GM18868 (cell line): Measurements from ENCODE around the gene EME1.
"Not testable (repeated sequence)": the region's sequence is repeated elsewhere in the genome, so short reads cannot be mapped to it uniquely, and the experiment has no call there.

ENCODE experiments used
- ATAC-seq: cut with Tn5 transposase; IDR thresholded peaks from one replicate; pipeline ENCODE4 v1.9.1; 2021; ENCODE audit warnings: mild to moderate bottlenecking, moderate library complexity; ENCODE audit not compliant: unreplicated experiment

The EME1 gene, protein sequence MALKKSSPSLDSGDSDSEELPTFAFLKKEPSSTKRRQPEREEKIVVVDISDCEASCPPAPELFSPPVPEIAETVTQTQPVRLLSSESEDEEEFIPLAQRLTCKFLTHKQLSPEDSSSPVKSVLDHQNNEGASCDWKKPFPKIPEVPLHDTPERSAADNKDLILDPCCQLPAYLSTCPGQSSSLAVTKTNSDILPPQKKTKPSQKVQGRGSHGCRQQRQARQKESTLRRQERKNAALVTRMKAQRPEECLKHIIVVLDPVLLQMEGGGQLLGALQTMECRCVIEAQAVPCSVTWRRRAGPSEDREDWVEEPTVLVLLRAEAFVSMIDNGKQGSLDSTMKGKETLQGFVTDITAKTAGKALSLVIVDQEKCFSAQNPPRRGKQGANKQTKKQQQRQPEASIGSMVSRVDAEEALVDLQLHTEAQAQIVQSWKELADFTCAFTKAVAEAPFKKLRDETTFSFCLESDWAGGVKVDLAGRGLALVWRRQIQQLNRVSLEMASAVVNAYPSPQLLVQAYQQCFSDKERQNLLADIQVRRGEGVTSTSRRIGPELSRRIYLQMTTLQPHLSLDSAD

DNA sequence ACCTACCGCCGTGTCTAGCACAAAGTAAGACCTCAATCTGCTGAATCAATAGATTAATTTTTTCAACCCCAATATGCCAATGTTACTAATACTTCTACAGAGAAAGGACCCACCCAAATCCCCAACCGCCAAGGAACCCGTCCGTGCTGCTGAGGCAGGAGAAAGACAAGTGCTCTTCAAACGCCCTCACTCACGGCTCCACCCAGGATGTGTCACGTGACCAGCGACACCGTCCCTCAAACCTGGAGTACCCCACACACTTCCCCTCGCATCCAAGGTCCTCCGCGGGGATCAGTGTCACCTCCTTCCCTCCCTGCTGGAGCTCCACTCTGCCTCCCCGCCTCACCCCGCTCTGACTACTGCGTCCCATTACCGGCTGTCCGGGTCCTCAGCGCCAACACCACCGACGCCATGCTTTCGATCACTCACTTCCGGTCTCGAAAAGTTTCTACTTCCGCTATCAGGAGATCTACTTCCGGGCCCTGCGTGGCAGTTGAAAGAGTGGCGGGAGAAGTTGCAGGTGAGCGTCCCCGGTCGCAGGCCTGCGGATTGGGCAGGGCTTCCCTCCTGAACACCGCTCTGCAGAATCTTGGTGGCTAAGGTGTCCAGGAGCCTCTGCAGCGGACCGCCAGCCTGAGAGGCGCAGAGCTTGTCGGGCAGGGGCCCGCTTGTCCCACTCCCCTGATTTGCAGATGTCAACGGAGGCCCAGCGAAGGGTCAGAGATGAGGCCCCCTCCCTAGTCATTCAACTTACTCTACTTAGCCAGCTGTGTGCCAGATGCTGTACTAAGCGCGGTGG is at the start of gene EME1, which contains the start of gene MRPL27:
Gene EME1 (plus strand): TSS at position 472 of the 799 bp plus-strand sequence. CDS start 1,980 bp downstream, outside the sequence.
Gene MRPL27 (minus strand): TSS at position 427 of the 799 bp plus-strand sequence. CDS start 14 bp downstream, at position 413.
- ATAC-seq = peak; percentile 91

DNA sequence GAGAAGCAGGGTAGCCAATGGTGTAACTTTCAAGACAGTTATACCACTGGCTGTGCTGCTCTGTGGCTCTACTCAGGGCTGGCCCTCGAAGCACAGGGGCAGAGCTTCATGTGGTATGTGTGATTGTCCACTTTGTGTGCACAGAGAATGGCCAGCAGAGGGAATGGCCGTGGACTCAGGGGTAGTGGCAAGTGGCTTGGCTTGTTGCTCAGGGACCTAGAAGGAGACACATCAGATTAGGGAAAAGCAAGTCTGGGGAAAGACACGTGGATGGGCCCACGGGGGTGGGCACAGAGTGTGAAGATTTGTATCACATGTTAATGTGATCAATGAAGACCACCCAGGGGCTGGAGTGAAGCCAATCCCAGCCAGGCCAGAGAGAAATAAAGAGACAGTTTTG is 47.1 kb upstream of the EME1 start:
- no peak for ATAC-seq

DNA sequence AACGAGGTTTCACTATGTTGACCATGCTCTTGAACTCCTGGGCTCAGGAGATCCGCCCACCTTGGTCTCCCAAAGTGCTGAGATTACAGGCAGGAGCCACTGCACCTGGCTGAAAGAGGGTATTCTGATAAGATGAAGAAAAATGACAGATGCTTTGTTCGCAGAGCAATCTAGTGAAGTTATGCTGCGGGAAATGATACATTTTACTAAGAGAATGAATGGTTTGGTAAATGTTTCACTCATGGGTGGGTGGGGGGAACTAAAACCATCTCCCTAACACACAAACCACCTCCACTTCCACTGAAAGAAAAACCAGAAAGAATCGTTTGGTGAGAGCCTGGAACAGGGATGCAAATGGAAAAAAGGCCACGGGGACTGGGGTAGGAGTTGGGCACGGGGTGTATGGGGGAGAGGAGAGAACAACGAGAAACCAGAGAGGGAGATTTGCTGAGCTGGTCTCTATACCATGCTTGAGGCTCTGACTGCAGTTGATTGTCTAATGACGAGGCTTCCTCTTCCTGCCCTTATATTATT is 46.1 kb upstream of the EME1 start:
- no peak for ATAC-seq

DNA sequence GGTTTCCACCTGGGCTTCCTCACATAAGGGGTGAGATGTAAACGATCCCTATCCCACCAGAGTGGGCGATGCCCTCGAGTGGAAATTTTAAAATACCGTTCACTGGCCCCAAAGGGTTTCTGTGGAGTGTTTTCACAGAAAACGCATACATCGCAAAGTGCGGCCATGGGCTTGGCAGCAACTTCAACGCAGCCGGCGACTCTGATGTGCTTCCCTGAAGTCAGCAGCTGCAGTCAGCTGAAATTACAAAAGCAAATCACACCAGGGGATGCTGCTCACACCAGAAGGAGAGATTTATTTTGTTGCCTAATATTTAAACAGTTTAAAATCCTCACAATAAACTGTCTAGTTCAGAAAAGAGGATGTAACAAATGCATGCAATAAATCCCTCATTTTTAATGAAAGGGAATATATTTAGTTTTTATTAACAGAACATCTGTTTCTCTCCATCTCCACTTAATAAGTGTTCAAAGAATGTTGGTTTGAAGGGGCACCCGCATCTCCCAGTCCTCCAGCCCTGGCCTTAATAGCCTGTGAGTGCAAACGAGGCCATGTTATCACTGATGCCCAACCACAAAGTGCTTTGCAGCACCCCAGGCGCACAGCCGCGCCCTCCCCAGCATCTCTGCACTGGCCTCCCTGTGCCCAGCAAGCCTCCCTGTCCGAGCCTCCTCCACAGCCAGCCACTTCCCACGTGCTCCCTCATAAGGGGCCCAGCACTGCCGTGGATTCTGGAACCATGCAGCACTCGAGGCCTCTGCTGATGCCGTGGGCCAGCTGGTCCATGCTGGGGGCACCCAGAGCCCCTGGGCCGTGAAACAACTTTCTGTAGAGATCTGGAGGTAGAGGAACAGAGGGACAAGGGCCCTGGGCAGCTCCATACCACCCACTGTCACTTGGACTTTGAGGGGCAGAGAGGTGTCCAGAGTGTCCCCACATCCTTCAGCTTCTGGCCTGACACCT is 44.4 kb upstream of the EME1 start:
- ATAC-seq = no peak

DNA sequence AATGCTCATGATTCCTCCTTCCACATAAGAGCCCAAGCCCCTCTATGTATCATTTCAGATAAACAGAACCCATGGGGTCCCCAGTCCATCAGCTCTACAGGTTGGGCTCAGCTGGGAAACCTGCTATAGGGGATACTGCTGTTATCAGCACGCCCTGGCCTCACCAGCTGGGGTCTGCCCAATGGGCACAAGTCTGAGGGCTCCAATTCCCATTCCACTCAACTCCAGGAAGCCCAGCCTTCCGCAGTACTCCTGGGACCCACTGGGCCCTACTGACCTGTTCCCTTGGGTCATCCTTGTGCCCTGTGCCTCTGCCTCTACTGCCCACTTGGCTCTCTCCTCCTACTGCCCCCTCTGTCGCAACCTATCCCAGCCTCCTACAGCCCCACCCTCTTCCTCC is 43.3 kb upstream of the EME1 start:
- no peak for ATAC-seq

DNA sequence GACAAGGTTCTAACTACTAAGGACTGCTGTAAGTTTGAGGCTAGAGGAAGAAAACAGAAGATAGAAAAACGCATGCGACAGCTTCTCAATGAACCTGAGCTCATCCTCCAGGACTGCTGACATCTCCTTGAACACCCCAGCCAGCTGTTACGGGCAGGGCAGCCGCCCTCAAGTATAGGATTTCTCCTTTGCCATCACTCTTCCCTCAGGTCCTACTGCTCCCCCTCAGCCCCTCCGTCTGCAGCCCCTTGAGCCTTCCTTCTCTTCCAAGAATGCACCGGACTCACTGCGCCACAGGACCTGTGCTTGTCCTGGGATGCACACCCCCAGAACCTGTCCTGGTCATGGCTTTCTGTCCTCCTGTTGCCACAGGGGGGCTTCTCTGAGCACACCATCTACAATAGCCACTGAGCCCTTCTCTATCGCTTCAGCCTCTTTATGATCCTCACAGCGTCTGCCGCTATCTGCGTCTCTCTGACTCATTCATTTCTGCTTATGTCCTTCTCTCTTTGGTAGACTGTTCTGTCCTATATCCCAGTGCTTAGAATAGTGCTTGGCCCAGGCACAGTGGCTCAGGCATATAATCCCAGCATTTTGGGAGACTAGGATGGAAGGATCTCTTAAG is 42.8 kb upstream of the EME1 start:
- no peak for ATAC-seq

DNA sequence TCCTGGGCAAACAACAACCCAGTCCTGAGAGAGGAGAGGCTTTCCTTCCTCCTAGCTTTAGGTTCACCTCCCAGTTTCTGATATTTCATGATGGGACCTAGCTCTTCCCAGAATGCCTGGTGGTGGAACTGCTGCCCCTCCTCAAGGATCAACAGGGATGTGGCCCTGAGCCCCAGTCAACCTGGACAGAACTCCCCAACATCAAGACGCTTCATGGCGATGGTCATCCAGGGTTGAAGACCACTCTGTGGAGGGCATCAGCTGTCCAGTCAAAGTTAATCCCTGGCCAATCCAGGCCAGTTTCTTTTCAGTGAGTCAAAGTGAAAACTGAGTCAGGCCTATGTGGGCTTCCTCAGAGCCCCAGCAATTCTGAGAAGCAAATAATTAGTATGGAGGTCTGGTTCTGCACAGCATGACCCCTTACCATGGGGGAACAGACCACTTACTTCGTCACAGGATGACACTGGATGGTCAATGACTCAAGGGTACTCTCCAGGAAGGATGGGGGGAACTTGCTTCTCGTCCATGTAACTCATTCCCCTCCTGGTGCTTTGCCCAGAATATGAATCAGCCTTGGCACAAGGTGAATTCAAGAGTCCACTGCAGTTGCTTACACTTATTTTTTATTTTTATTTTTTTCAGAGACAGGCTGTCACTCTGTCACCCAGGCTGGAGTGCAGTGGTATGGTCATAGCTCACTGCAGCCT is 41.8 kb upstream of the EME1 start:
- ATAC-seq = no peak

DNA sequence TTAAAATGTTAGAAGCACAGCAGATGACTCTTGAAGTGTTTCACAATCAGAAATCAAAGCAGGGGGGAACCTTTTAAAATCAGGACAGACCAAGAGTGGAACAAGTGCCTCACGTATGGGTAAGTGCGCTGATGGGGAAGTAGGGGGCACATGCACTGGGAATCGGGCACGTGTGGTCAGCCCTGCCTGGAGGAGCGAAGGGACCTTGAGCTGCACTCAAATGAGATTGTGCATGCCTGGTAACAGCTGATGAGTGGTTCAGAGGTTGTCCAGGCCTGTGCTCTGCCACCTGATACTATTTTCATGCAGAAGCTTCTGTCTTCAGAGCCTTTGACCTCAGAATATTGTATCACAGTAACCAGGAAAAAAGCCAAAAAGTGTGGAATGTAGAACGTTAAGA is 40.8 kb upstream of the EME1 start:
- no peak for ATAC-seq

DNA sequence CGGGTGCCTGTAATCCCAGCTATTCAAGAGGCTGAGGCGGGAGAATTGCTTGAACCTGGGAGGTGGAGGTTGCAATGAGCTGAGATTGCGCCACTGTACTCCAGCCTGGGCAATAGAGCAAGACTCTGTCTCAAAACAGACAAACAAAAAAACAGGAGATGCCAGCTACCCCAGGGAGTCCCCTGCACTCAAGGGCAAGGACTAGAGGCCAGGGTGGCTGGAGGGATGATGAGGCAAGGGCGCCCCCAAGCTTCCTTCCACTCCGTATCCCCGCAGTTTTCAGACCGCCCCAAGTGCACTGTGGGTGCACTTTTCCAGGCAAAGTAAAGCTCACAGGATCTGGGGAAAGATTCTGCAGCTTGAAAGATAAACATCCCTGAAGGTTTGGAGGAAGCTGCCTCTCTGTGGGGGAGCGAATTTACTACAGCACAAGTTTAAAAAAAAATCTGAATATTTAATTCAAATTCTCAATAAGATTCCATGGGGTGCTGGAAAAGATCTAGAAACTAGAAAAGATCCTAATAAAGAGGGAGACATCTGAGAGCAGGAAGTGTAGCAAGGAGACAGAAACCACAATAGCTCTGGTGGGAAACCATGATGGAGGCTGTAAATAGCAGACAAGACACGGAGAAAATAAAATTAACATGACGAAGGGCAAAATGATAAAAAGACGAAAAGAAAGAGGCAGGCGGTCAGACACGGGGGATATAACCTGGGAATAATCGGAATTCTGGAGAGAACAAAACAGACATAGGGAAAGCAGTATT is 39.6 kb upstream of the EME1 start:
- ATAC-seq = not testable (repeated sequence)

DNA sequence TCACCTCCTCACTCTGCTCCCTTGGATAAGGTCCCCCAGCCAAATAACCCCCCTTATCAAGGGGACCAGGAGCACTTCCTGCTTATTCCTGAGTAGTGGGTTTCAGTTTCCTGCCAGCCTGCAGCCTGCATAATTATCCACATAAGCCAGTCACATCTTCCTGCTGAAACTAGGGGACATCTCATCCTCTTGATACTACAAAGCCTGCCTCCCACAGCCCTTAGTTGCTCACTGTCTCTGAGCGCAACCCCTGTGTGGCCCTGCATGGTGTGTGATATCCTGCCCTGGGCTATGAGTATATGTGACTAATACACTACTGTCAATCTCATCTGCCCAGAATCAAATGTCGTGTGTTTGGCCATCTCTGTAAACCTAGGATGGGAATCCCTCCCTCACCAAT is 35.1 kb upstream of the EME1 start:
- no peak for ATAC-seq

DNA sequence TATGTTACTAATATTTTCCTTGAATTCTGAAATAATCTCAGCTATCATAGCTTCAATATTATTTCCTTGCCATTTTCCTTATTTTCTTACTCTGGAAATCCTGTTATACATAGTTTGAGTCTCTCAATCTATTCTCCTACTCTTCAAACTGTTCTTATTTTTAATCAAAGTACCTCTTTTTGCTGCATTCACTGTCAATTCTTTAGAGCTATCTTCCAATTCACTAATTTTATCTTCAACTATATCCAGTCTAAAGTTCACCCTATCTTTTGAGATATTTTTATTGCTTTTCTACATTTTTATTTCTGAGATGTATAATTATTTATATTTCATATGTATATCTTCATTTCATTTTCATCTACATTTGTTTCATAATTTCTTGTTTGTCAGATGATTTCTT is 34.4 kb upstream of the EME1 start:
- ATAC-seq = no peak

DNA sequence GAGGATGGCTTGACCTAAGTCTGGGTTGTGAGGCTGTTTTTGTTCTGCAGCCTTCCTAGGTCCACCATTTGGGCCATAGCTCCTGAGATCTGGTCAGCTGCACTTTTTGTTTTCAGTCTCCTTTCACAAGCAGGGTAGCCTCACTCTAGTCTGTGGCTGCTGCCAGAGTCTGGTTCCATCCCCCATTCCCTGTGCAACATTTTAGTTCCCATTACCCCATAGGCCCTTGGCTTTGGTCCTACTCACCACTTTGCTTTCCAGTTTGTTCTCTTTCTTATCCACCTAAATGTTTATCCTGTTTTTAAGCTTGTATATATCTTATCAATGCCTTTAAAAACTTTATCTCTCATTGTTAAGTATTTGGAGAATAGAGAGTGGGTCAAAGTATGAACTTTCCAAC is 33.6 kb upstream of the EME1 start:
- no peak for ATAC-seq

DNA sequence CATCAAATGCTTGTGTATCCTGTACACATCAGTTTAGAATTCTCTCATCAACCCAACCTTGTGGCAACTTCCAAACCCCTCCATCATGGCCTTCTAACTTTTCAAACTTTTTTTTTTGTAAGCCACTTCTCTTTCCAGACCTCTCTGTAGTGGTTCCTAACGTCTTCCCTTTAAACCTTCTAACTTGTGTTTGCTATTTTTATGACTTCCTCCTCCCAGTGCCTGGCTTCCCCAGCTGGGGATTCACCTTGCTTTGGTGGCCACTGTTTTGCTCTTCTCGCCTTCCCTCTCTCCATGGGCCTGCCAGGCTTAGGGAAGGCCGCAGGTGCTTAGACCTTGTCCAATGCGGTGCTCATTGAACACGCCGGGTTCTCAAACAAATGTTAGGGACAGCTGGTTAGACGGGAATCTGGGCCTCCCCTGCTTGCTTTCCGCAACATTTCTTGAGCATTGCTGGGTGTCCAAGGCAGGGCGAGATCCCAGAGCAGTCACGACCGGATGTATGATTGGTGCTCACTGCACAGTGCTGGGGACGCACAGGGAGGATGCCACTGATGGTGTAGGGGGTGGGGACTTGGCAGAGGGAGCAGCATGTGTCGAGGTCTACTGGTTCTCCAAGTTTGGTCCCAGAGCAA is 28.2 kb upstream of the EME1 start:
- ATAC-seq = no peak

DNA sequence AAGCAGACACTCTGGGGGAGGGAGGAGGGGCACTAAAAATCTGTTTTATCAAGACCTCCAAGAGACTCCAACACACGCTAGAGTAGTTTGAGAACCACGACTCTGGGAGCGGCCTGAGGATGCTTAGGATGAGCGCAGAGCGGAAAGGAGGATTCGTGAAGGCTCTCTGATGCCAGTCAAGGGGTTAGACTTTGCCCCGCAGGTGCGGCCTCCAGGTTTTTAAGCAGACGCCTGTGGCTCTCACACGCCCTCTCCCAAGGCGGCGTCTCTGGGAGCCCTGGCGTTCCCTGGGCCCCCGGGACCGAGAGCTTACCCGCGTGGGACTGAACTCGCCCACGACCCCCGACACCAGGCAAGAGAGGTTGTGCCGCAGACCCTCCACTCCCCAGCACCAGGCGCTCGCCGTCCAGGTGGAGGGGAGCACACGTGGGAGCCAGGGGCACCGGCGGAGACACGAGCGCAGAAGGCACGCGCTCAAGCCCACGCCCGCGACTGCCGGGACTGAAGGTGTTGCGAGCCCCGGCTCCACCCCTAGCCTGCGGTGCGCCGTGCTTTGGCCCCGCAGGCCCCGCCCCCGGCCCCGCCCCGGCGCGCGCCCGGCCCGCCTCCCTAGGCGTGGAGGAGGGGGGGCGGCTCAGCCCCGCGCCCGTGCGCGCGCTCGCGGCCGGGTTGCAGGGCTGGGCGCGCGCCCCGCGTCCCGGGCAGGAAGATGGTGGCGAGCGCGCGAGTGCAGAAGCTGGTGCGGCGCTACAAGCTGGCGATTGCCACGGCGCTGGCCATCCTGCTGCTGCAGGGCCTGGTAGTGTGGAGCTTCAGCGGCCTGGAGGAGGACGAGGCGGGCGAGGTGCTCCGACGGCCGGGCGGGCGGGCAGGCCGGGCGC is 27.4 kb upstream of the EME1 start, which contains the start of gene XYLT2:
Gene XYLT2 (plus strand): TSS at position 695 of the 881 bp plus-strand sequence. CDS start 15 bp downstream, at position 710.
- peak; percentile 74 for ATAC-seq

DNA sequence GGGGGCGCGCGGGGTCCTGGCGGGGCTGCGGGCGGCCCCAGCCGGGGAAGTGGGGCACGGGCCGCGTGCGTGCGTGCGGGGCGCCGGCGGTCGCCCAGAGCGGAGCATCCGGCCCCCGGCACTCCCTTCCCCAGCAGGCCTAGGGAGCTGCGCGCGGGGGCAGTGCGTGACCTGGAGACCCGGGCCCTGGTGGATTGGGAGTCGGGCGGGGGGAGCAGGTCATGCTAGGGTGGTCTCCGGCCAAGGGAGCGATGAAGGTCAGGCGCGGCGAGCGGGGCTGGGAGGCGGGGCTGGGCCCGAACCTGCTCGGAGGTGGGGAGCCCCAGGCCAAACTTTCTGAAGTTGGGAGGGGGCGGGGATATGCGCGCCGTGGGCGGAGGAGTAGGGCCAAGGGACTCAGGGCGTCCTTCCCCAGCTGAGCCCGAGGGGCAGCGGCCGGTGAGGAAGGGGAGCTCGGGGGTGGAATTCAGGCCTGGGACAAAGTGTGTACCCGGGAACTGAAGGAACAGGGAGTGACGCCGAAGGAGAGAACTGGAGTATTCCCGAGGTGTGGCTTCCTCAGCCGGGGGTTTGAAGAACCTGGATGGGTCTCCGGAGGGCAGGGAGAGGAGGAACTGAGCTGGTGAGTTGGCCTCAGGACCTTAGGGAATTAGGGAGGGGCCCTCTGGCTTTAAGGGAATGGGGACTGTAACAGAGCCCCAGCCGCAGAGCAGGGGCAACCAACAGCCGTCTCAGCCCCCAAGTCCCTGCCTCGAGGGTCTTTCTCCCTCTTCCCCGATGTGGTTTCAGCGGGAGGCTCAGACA is 26.5 kb upstream of the EME1 start:
- ATAC-seq = peak; percentile 57
